Uterus (tissue), 2 donors: Measurements from ENCODE around the gene GLT8D2.

Experiments
- POLR2A ChIP-seq, 2 donors: fragments of 450-650 bp; IDR thresholded peaks; one replicate each; pipeline ENCODE4 v1.6.1; 2016; ENCODE audit warnings: antibody characterized with exemption in 2 of 2, mild to moderate bottlenecking in 1 of 2, moderate library complexity in 1 of 2
- TF ChIP-seq, protein P1 (sequence below), 4 experiments: fragments of 200-600 bp in 2 of 4; fragments of 450-650 bp in 2 of 4; sonication (generic) in 2 of 4; IDR thresholded peaks; one replicate each; pipeline ENCODE4 v1.5.1; 2016 to 2019; ENCODE audit warnings: antibody characterized with exemption in 4 of 4, mild to moderate bottlenecking in 2 of 4, moderate library complexity in 1 of 4

DNA sequence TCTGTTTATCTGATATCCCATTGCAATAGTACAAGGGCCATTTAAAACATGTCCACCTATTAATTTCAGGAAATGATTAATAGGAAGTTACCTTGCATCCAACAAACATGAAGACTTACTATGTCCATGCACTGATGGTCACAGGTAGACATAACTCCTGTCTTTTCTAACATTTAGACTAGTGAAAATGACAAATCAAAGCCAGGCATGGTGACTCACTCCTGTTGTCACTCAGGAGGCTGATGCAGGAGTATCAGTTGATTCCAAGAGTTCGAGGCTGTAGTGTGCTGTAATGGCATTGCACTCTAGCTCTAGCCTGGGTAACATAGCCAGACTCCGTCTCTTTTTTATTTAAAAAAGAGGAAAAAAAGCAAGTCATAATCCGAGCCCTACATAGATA is 105.0 kb downstream of the GLT8D2 start:
- TF ChIP-seq, protein P1, sequence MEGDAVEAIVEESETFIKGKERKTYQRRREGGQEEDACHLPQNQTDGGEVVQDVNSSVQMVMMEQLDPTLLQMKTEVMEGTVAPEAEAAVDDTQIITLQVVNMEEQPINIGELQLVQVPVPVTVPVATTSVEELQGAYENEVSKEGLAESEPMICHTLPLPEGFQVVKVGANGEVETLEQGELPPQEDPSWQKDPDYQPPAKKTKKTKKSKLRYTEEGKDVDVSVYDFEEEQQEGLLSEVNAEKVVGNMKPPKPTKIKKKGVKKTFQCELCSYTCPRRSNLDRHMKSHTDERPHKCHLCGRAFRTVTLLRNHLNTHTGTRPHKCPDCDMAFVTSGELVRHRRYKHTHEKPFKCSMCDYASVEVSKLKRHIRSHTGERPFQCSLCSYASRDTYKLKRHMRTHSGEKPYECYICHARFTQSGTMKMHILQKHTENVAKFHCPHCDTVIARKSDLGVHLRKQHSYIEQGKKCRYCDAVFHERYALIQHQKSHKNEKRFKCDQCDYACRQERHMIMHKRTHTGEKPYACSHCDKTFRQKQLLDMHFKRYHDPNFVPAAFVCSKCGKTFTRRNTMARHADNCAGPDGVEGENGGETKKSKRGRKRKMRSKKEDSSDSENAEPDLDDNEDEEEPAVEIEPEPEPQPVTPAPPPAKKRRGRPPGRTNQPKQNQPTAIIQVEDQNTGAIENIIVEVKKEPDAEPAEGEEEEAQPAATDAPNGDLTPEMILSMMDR (IDR thresholded peaks at IDR 0.05) = no peak
- no peak for TF ChIP-seq POLR2A (IDR thresholded peaks at IDR 0.05)
